Middle frontal gyrus (tissue), 1 donor: Measurements from ENCODE around the gene SLC35B1.
A peak's percentile ranks its signal among the peaks of the same experiment; 100 is the strongest.

Experiments used
- DNase-seq: peaks from one replicate; pipeline ENCODE4 v3.0.0-alpha.2; 2015; ENCODE audit warnings: low spot score; ENCODE audit errors: extremely low spot score

The SLC35B1 gene

GRCh38 chr17:49700960-49701359 lies 6.8 kb downstream of the SLC35B1 start:
- DNase-seq = no peak

- no peak for DNase-seq
These were observed 7.7 kb downstream of the SLC35B1 start for GRCh38 chr17:49699966-49700575.

- no peak for DNase-seq
These were observed 9.8 kb downstream of the SLC35B1 start for GRCh38 chr17:49698005-49698404.

GRCh38 chr17:49696233-49696761 lies 11.5 kb downstream of the SLC35B1 start:
- DNase-seq = peak; percentile 8

GRCh38 chr17:49695698-49696232 lies 12.0 kb downstream of the SLC35B1 start:
- no peak for DNase-seq

GRCh38 chr17:49694847-49695697 lies 12.7 kb downstream of the SLC35B1 start:
- DNase-seq = no peak

- DNase-seq = no peak
These were observed 15.0 kb downstream of the SLC35B1 start for GRCh38 chr17:49692751-49693150.

- DNase-seq = no peak
These were observed 16.0 kb downstream of the SLC35B1 start for GRCh38 chr17:49691677-49692191.

- no peak for DNase-seq
These were observed 16.6 kb downstream of the SLC35B1 start for GRCh38 chr17:49691086-49691676.

GRCh38 chr17:49690256-49690655 lies 17.5 kb downstream of the SLC35B1 start:
- no peak for DNase-seq

- DNase-seq = no peak
These were observed 18.9 kb downstream of the SLC35B1 start for GRCh38 chr17:49688848-49689247.

- DNase-seq = no peak
These were observed 19.8 kb downstream of the SLC35B1 start for GRCh38 chr17:49687878-49688491.

GRCh38 chr17:49681106-49681979 lies 26.4 kb downstream of the SLC35B1 start:
- DNase-seq = no peak

- no peak for DNase-seq
These were observed 27.4 kb downstream of the SLC35B1 start for GRCh38 chr17:49680314-49680713.

- peak; percentile 95 for DNase-seq
These were observed 29.6 kb downstream of the SLC35B1 start, which contains the start of gene SPOP for GRCh38 chr17:49677933-49678847. TSS of gene SPOP (minus strand) at chr17:49678097. CDS start at chr17:49622810, 55,287 bp downstream.

- peak; percentile 84 for DNase-seq
These were observed 30.4 kb downstream of the SLC35B1 start for GRCh38 chr17:49677134-49677932.

GRCh38 chr17:49676276-49676868 lies 31.4 kb downstream of the SLC35B1 start:
- no peak for DNase-seq

- DNase-seq = no peak
These were observed 33.3 kb downstream of the SLC35B1 start for GRCh38 chr17:49674507-49674906.
